Panc1 (cell line): ENCODE measurements around the gene TUB. TPM values are rescaled to one million over a fixed set of nuclear protein-coding genes. Genes with fewer than 3 reads are reported as not detected.

Experiments used
- ATAC-seq: fragments of 200-7000 bp; cut with Tn5 transposase; 2 replicates; pipeline ENCODE4 v1.9.1; 2020; ENCODE audit warnings: mild to moderate bottlenecking, moderate library complexity
- BruUV-seq: library from RNA; stranded (reverse); fragments of 400-500 nt; replicated peaks from 2 replicates; lab custom pipeline; 2021; lab: Mats Ljungman, UMichigan
- CTCF ChIA-PET: fragments of 300-600 bp; sonication (Branson Sonifier 250); formaldehyde crosslinking; loops from one replicate; lab custom pipeline; 2022; ENCODE audit warnings: antibody characterized with exemption; lab: Charles Lee
- POLR2A ChIA-PET: fragments of 300-600 bp; sonication (Branson Sonifier 250); formaldehyde crosslinking; loops from one replicate; lab custom pipeline; 2022; ENCODE audit warnings: antibody characterized with exemption; lab: Charles Lee
- DNase-seq: peaks from one replicate; pipeline ENCODE4 v3.0.0-alpha.2; 2010; ENCODE audit warnings: low read depth, low spot score
- H3K27ac ChIP-seq: 2 replicates; pipeline ENCODE4 v1.5.1; 2011; ENCODE audit warnings: mild to moderate bottlenecking, low read length, inconsistent platforms
- H3K27me3 ChIP-seq: fragments of 200-500 bp; sonication (Bioruptor generic); 2 replicates; pipeline ENCODE4 v1.6.0; 2014; ENCODE audit warnings: low read length, inconsistent platforms; ENCODE audit not compliant: control insufficient read depth, insufficient read depth
- H3K36me3 ChIP-seq: fragments of 200-500 bp; sonication (Bioruptor generic); 2 replicates; pipeline ENCODE4 v1.5.1; 2014; ENCODE audit warnings: inconsistent platforms, mild to moderate bottlenecking, low read length, moderate library complexity; ENCODE audit not compliant: control insufficient read depth, insufficient read depth
- H3K4me1 ChIP-seq: 2 replicates; pipeline ENCODE4 v1.5.1; 2011; ENCODE audit warnings: inconsistent platforms, mild to moderate bottlenecking, low read length, moderate library complexity; ENCODE audit not compliant: control insufficient read depth, insufficient read depth
- H3K4me3 ChIP-seq, 2 experiments: 2 replicates each; pipeline ENCODE4 v1.5.1; 2011 to 2012; ENCODE audit warnings: low read depth in 2 of 2, low read length in 2 of 2, mild to moderate bottlenecking in 2 of 2, inconsistent platforms in 1 of 2, moderate library complexity in 1 of 2
- H3K9me3 ChIP-seq: fragments of 200-500 bp; sonication (Bioruptor generic); 2 replicates; pipeline ENCODE4 v1.5.1; 2014; ENCODE audit warnings: low read depth, mild to moderate bottlenecking, inconsistent platforms, low read length, moderate library complexity; ENCODE audit not compliant: control insufficient read depth, insufficient read depth
- CTCF ChIP-seq: fragments of 450-650 bp; IDR thresholded peaks from 2 replicates; pipeline ENCODE4 v1.5.1; 2017; ENCODE audit warnings: mild to moderate bottlenecking
- POLR2AphosphoS5 ChIP-seq: IDR thresholded peaks from 2 replicates; pipeline ENCODE4 v1.6.1; 2012; ENCODE audit warnings: mild to moderate bottlenecking, low read depth, low read length, moderate library complexity
- REST ChIP-seq, 2 experiments: IDR thresholded peaks; 2 replicates each; pipeline ENCODE4 v1.6.1; 2011 to 2012; ENCODE audit warnings: low read depth in 2 of 2, control low read depth in 1 of 2, low read length in 1 of 2, mild to moderate bottlenecking in 1 of 2, moderate library complexity in 1 of 2; ENCODE audit not compliant: insufficient read depth in 1 of 2
- SIN3A ChIP-seq: IDR thresholded peaks from 2 replicates; pipeline ENCODE4 v1.6.1; 2012; ENCODE audit warnings: low read depth, mild to moderate bottlenecking, low read length, moderate library complexity, borderline replicate concordance; ENCODE audit not compliant: insufficient read depth
- TCF7L2 ChIP-seq: IDR thresholded peaks from 2 replicates; pipeline ENCODE4 v1.6.1; 2011; ENCODE audit warnings: mild to moderate bottlenecking, low read depth, low read length, inconsistent platforms
- in situ Hi-C: cut with HindIII; loops from 2 replicates; pipeline ENCODE4 v1.10.0; 2016; ENCODE audit warnings: low sequenced_read_pairs, low pct_unique_long_range_greater_than_20kb
- intact Hi-C: fragments of 100-400 bp; cut with micrococcal nuclease; formaldehyde crosslinking; loops from one replicate; pipeline ENCODE4 v1.10.0; 2022; ENCODE audit not compliant: unreplicated experiment
- total RNA-seq: library from RNA; stranded (reverse); gene quantifications from one replicate; pipeline ENCODE4 v1.2.1, GENCODE V29; 2021; ENCODE audit not compliant: unreplicated experiment

TUB gene
- total RNA-seq, 1 experiment from 2014 or later: 4.3 TPM

- no peaks in the 10 kb centered on the region; the same call in 1 of the 2 replicates for H3K4me1 ChIP-seq
- in situ Hi-C loops: no loop called here
Observed at GRCh38 chr11:8085011-8085645, 4.1 kb downstream of the TUB start.

GRCh38 chr11:8086001-8086479, 5.0 kb downstream of the TUB start:
- no peaks in the 10 kb centered on the region for H3K9me3 ChIP-seq
- H3K27me3 ChIP-seq: peaks cover 6% of the 10 kb centered on the region; the same call in 1 of the 2 replicates
- H3K36me3 ChIP-seq: no peaks in the 10 kb centered on the region
- ChIA-PET CTCF (interaction anchor here (0.5 to 0.7 kb wide), 3 partner anchors 12 to 79 kb away, joined by 3 read pairs; no protein-coding TSS in a partner anchor), POLR2A (no interaction called here)
- in situ Hi-C loops (no loop called here), intact Hi-C loops (no loop called here)
- ATAC-seq: no peak
- no TSS peak for BruUV-seq
- no peak overlapping the region for H3K27ac ChIP-seq
- H3K4me3 ChIP-seq: no peak overlapping the region
- TF ChIP-seq CTCF: no peak
- TF ChIP-seq POLR2AphosphoS5: no peak
- no peak for TF ChIP-seq TCF7L2
- no peak for TF ChIP-seq REST (IDR thresholded peaks at IDR 0.05; ENCODE audit: insufficient read depth in 1 of 2, low read depth in 2 of 2, low read length in 1 of 2)
- no peak for TF ChIP-seq SIN3A
- DNase-seq: no peak
- no peaks in the 10 kb centered on the region; the same call in 1 of the 2 replicates for H3K4me1 ChIP-seq

More at GRCh38 chr11:8085011-8085645, 4.1 kb downstream of the TUB start:
- no TSS peak for BruUV-seq
- Histone ChIP-seq H3K27me3 (peaks cover 6% of the 10 kb centered on the region; the same call in 1 of the 2 replicates), H3K36me3 (no peaks in the 10 kb centered on the region), H3K27ac (no peak overlapping the region), H3K9me3 (no peaks in the 10 kb centered on the region), H3K4me3 (no peak overlapping the region)
- TF ChIP-seq POLR2AphosphoS5 (no peak), TCF7L2 (no peak), REST (IDR thresholded peaks at IDR 0.05; ENCODE audit: insufficient read depth in 1 of 2, low read depth in 2 of 2, low read length in 1 of 2) (no peak), CTCF (no peak), SIN3A (no peak)
- ATAC-seq (no peak), DNase-seq (no peak)
- intact Hi-C loops: no loop called here
- ChIA-PET POLR2A (no interaction called here), CTCF (interaction anchor here (0.5 kb wide), 1 partner anchor 13 kb away, joined by 3 read pairs; no protein-coding TSS in a partner anchor)
